ENCODE data around the gene RNASEH1. TPM values are rescaled to one million over a fixed set of nuclear protein-coding genes. Genes with fewer than 3 reads are reported as not detected.
A peak's percentile ranks its signal among the peaks of the same experiment; 100 is the strongest.

RNASEH1 gene
- polyA plus RNA-seq (2013, experiment 1 of 2), result 23.2 TPM
- polyA plus RNA-seq (2013, experiment 2 of 2), result 20.8 TPM

- peaks cover 38% of the 10 kb centered on the region for H3K36me3 ChIP-seq (ENCODE audit: control insufficient read depth, insufficient read depth, low read length)
- peak within 1 kb of the TSS; percentile 91 for H3K27ac ChIP-seq (ENCODE audit: low read depth, low read length, severe bottlenecking)
- peaks cover 3% of the 10 kb centered on the region for H3K4me1 ChIP-seq (ENCODE audit: control insufficient read depth, insufficient read depth, low read length, poor library complexity, severe bottlenecking)
- H3K9me3 ChIP-seq (ENCODE audit: control insufficient read depth, low read length), result no peaks in the 10 kb centered on the region
- WGBS, 2 experiments (ENCODE audit: insufficient coverage in 2 of 2), result 0 to 1% methylated on average over 45 to 55 of the region's 67 CpGs
- peak within 1 kb of the TSS; percentile 95 for H3K4me3 ChIP-seq (ENCODE audit: extremely low read depth, insufficient read depth, low read length, poor library complexity, severe bottlenecking)
Observed at GRCh38 chr2:3558205-3559014, at the start of gene RNASEH1. RNASEH1 (minus strand) TSS chr2:3558333; CDS start chr2:3558260, 73 bp downstream.

GRCh38 chr2:3606370-3607201, 48.5 kb upstream of the RNASEH1 start:
- Histone ChIP-seq H3K4me1 (ENCODE audit: control insufficient read depth, insufficient read depth, low read length, poor library complexity, severe bottlenecking) (no peaks in the 10 kb centered on the region), H3K4me3 (ENCODE audit: extremely low read depth, insufficient read depth, low read length, poor library complexity, severe bottlenecking) (no peak overlapping the region), H3K27ac (ENCODE audit: low read depth, low read length, severe bottlenecking) (no peak overlapping the region), H3K36me3 (ENCODE audit: control insufficient read depth, insufficient read depth, low read length) (no peaks in the 10 kb centered on the region), H3K9me3 (ENCODE audit: control insufficient read depth, low read length) (no peaks in the 10 kb centered on the region)
- WGBS, 2 experiments (ENCODE audit: insufficient coverage in 2 of 2), result 93% methylated on average over 19 to 29 of the region's 37 CpGs

GRCh38 chr2:3606028-3606369, 47.9 kb upstream of the RNASEH1 start:
- H3K27ac ChIP-seq (ENCODE audit: low read depth, low read length, severe bottlenecking), result no peak overlapping the region
- H3K4me3 ChIP-seq (ENCODE audit: extremely low read depth, insufficient read depth, low read length, poor library complexity, severe bottlenecking), result no peak overlapping the region
- 92 to 96% methylated on average over 11 of the region's 11 CpGs for WGBS, 2 experiments (ENCODE audit: insufficient coverage in 2 of 2)
- H3K4me1 ChIP-seq (ENCODE audit: control insufficient read depth, insufficient read depth, low read length, poor library complexity, severe bottlenecking), result no peaks in the 10 kb centered on the region
- no peaks in the 10 kb centered on the region for H3K9me3 ChIP-seq (ENCODE audit: control insufficient read depth, low read length)
- H3K36me3 ChIP-seq (ENCODE audit: control insufficient read depth, insufficient read depth, low read length), result no peaks in the 10 kb centered on the region

GRCh38 chr2:3604991-3605961, 47.1 kb upstream of the RNASEH1 start:
- H3K4me3 ChIP-seq (ENCODE audit: extremely low read depth, insufficient read depth, low read length, poor library complexity, severe bottlenecking), result no peak overlapping the region
- H3K9me3 ChIP-seq (ENCODE audit: control insufficient read depth, low read length), result no peaks in the 10 kb centered on the region
- WGBS, 2 experiments (ENCODE audit: insufficient coverage in 2 of 2), result 83 to 85% methylated on average over 7 to 20 of the region's 44 CpGs
- H3K27ac ChIP-seq (ENCODE audit: low read depth, low read length, severe bottlenecking), result no peak overlapping the region
- H3K36me3 ChIP-seq (ENCODE audit: control insufficient read depth, insufficient read depth, low read length), result no peaks in the 10 kb centered on the region
- H3K4me1 ChIP-seq (ENCODE audit: control insufficient read depth, insufficient read depth, low read length, poor library complexity, severe bottlenecking), result no peaks in the 10 kb centered on the region

- no peaks in the 10 kb centered on the region for H3K36me3 ChIP-seq (ENCODE audit: control insufficient read depth, insufficient read depth, low read length)
- peak overlapping the region; percentile 59 for H3K27ac ChIP-seq (ENCODE audit: low read depth, low read length, severe bottlenecking)
- no peaks in the 10 kb centered on the region for H3K4me1 ChIP-seq (ENCODE audit: control insufficient read depth, insufficient read depth, low read length, poor library complexity, severe bottlenecking)
- H3K4me3 ChIP-seq (ENCODE audit: extremely low read depth, insufficient read depth, low read length, poor library complexity, severe bottlenecking), result no peak overlapping the region
- no peaks in the 10 kb centered on the region for H3K9me3 ChIP-seq (ENCODE audit: control insufficient read depth, low read length)
- WGBS, 2 experiments (ENCODE audit: insufficient coverage in 2 of 2), result 86 to 94% methylated on average over 11 to 16 of the region's 16 CpGs
Observed at GRCh38 chr2:3604207-3604877, 46.2 kb upstream of the RNASEH1 start.

- H3K36me3 ChIP-seq (ENCODE audit: control insufficient read depth, insufficient read depth, low read length), result no peaks in the 10 kb centered on the region
- no peaks in the 10 kb centered on the region for H3K4me1 ChIP-seq (ENCODE audit: control insufficient read depth, insufficient read depth, low read length, poor library complexity, severe bottlenecking)
- WGBS, 2 experiments (ENCODE audit: insufficient coverage in 2 of 2), result 89 to 90% methylated on average over 14 to 16 of the region's 19 CpGs
- H3K4me3 ChIP-seq (ENCODE audit: extremely low read depth, insufficient read depth, low read length, poor library complexity, severe bottlenecking), result no peak overlapping the region
- H3K27ac ChIP-seq (ENCODE audit: low read depth, low read length, severe bottlenecking), result peak overlapping the region; percentile 59
- H3K9me3 ChIP-seq (ENCODE audit: control insufficient read depth, low read length), result no peaks in the 10 kb centered on the region
Observed at GRCh38 chr2:3603536-3604206, 45.5 kb upstream of the RNASEH1 start.

GRCh38 chr2:3602553-3603339, 44.6 kb upstream of the RNASEH1 start:
- no peaks in the 10 kb centered on the region for H3K4me1 ChIP-seq (ENCODE audit: control insufficient read depth, insufficient read depth, low read length, poor library complexity, severe bottlenecking)
- H3K36me3 ChIP-seq (ENCODE audit: control insufficient read depth, insufficient read depth, low read length), result no peaks in the 10 kb centered on the region
- no peak overlapping the region for H3K4me3 ChIP-seq (ENCODE audit: extremely low read depth, insufficient read depth, low read length, poor library complexity, severe bottlenecking)
- H3K27ac ChIP-seq (ENCODE audit: low read depth, low read length, severe bottlenecking), result no peak overlapping the region
- 94% methylated on average over 19 to 23 of the region's 25 CpGs for whole genome bisulfite sequencing, 2 experiments (ENCODE audit: insufficient coverage in 2 of 2)
- H3K9me3 ChIP-seq (ENCODE audit: control insufficient read depth, low read length), result no peaks in the 10 kb centered on the region

GRCh38 chr2:3601561-3602271, 43.6 kb upstream of the RNASEH1 start:
- Histone ChIP-seq H3K27ac (ENCODE audit: low read depth, low read length, severe bottlenecking) (no peak overlapping the region), H3K4me1 (ENCODE audit: control insufficient read depth, insufficient read depth, low read length, poor library complexity, severe bottlenecking) (no peaks in the 10 kb centered on the region)
- WGBS, 2 experiments (ENCODE audit: insufficient coverage in 2 of 2), result 87 to 91% methylated on average over 17 to 22 of the region's 22 CpGs

More at GRCh38 chr2:3601561-3602271, 43.6 kb upstream of the RNASEH1 start:
- no peak overlapping the region for H3K4me3 ChIP-seq (ENCODE audit: extremely low read depth, insufficient read depth, low read length, poor library complexity, severe bottlenecking)
- H3K36me3 ChIP-seq (ENCODE audit: control insufficient read depth, insufficient read depth, low read length), result no peaks in the 10 kb centered on the region
- no peaks in the 10 kb centered on the region for H3K9me3 ChIP-seq (ENCODE audit: control insufficient read depth, low read length)

All from mesodermal cell (in vitro differentiated cells).